ENCODE data around the gene IGSF11. TPM values are rescaled to one million over a fixed set of nuclear protein-coding genes. Genes with fewer than 3 reads are reported as not detected.

IGSF11 gene
- total RNA-seq, 1 donor from 2014 or later = not detected

DNA sequence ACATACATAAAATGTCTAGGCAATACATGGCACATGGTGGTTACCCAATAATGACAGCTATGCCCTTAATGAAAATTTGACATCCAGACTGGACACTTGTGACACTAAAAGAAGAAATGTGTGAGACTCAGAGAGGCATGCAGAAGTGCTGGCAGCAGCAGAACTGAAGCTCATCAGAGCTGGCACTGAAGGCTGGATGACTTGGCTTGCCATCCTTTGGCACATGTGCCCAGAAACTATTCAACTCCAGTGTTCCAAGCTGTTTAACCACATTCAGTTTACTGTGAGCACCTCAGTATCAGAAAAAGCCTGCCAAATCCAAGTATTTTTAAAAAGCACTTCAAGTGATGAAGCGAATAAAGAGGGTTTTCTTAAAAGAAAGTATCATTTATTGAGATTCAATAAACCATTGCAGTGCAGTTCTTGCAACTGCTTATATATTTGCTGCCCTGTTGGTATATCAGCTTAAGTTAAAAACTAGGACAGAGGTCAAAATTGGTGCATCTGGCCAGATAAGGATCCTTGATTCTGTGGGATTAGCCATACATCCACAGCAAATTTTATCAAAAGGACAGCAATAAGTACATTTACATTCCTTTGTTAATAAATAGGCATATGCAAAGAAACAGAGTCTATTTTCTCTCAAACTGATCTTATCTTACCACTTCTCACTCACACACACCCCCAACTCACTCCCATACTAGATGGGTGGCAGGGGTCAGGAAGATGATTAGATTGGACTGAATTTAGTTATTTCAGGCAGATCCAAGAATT is 15.8 kb downstream of the IGSF11 start:
- TF ChIP-seq, protein P1, sequence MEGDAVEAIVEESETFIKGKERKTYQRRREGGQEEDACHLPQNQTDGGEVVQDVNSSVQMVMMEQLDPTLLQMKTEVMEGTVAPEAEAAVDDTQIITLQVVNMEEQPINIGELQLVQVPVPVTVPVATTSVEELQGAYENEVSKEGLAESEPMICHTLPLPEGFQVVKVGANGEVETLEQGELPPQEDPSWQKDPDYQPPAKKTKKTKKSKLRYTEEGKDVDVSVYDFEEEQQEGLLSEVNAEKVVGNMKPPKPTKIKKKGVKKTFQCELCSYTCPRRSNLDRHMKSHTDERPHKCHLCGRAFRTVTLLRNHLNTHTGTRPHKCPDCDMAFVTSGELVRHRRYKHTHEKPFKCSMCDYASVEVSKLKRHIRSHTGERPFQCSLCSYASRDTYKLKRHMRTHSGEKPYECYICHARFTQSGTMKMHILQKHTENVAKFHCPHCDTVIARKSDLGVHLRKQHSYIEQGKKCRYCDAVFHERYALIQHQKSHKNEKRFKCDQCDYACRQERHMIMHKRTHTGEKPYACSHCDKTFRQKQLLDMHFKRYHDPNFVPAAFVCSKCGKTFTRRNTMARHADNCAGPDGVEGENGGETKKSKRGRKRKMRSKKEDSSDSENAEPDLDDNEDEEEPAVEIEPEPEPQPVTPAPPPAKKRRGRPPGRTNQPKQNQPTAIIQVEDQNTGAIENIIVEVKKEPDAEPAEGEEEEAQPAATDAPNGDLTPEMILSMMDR (conservative IDR thresholded peaks at IDR 0.05; ENCODE audit: low read depth, low read length) = no peak
- DNase-seq (ENCODE audit: low read depth) = no peak
- no peak overlapping the region for H3K4me3 ChIP-seq (ENCODE audit: low read depth, low read length)

DNA sequence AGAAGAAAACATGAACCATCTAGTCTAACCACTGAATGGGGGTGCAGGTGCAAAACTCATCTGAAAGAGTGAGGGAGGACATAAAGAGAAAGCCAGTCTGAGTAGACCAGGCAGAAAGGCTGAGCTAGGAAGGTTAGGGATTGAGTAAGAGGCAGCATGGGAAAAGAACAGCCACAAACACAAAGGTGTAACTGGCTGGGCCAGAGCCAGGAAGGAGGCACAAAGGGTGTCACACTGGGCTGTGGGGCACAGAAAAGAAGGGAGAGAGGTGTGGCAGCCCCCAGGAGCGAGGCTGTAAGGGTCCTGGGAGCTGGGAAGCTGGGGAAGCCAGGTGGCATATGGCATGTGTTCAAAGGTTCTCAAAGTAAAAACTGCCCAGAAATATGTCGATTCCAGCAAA is 18.7 kb downstream of the IGSF11 start:
- no peak overlapping the region for H3K4me3 ChIP-seq (ENCODE audit: low read depth, low read length)

DNA sequence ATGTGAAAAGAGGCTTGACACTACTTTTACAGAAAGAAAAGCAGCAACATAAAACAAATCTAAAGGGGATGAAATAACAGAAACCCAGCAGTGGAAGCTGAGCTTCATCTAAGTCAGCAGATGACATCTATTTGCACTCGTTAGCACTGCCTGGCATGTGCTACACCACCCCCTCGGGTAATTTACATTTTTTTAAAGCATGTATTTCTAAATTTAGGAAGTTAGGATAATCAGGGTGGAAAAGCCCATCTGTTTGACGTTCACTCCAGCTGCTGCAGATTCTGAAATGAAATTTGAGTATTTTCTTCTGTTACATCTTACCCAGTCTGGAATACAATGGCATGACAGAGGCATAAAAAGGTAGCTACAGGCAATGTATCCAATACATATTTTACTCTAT is 20.7 kb downstream of the IGSF11 start:
- DNase-seq (ENCODE audit: low read depth) = no peak
- TF ChIP-seq, protein P1 (conservative IDR thresholded peaks at IDR 0.05; ENCODE audit: low read depth, low read length) = no peak
- H3K4me3 ChIP-seq (ENCODE audit: low read depth, low read length) = no peak overlapping the region

More for the DNA sequence above, 18.7 kb downstream of the IGSF11 start:
- no peak for DNase-seq (ENCODE audit: low read depth)
- TF ChIP-seq, protein P1 (conservative IDR thresholded peaks at IDR 0.05; ENCODE audit: low read depth, low read length) = no peak

- no peak for DNase-seq (ENCODE audit: low read depth)
- H3K4me3 ChIP-seq (ENCODE audit: low read depth, low read length) = no peak overlapping the region
- TF ChIP-seq, protein P1 (conservative IDR thresholded peaks at IDR 0.05; ENCODE audit: low read depth, low read length) = no peak
These were observed 23.1 kb downstream of the IGSF11 start for GRCh38 chr3:119011528-119011927.

DNA sequence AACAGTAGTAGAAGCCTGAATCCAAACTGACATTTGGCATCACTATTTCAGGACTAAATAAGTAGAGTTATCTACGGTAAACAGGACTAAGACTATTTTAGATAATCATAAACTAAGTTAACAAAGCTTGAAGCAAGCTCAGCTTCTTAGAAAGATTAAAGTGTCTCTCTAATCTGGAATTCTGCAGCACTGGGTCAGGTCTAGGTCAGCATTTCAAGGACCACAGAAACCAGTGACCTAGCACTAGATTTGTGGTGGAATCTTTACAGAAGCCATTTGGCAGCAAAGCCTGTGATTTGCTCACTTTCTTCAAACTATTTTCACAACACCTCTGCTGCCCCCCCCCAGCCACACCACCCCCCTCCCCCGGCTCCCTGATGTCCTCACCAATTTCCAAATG is 37.5 kb downstream of the IGSF11 start:
- TF ChIP-seq, protein P1 (conservative IDR thresholded peaks at IDR 0.05; ENCODE audit: low read depth, low read length) = no peak
- no peak for DNase-seq (ENCODE audit: low read depth)
- no peak overlapping the region for H3K4me3 ChIP-seq (ENCODE audit: low read depth, low read length)

GRCh38 chr3:118991775-118992174 is 42.9 kb downstream of the IGSF11 start:
- TF ChIP-seq, protein P1 (conservative IDR thresholded peaks at IDR 0.05; ENCODE audit: low read depth, low read length) = no peak
- DNase-seq (ENCODE audit: low read depth) = no peak
- H3K4me3 ChIP-seq (ENCODE audit: low read depth, low read length) = no peak overlapping the region
